ENCODE measurements around the gene ATP2A3. TPM values are rescaled to one million over a fixed set of nuclear protein-coding genes. Genes with fewer than 3 reads are reported as not detected.
A peak's percentile ranks its signal among the peaks of the same experiment; 100 is the strongest.
"Not testable (repeated sequence)": the region's sequence is repeated elsewhere in the genome, so short reads cannot be mapped to it uniquely, and the experiment has no call there.

The ATP2A3 gene
- total RNA-seq, 2 experiments from 2014 or later = 92.6 to 98.3 TPM

DNA sequence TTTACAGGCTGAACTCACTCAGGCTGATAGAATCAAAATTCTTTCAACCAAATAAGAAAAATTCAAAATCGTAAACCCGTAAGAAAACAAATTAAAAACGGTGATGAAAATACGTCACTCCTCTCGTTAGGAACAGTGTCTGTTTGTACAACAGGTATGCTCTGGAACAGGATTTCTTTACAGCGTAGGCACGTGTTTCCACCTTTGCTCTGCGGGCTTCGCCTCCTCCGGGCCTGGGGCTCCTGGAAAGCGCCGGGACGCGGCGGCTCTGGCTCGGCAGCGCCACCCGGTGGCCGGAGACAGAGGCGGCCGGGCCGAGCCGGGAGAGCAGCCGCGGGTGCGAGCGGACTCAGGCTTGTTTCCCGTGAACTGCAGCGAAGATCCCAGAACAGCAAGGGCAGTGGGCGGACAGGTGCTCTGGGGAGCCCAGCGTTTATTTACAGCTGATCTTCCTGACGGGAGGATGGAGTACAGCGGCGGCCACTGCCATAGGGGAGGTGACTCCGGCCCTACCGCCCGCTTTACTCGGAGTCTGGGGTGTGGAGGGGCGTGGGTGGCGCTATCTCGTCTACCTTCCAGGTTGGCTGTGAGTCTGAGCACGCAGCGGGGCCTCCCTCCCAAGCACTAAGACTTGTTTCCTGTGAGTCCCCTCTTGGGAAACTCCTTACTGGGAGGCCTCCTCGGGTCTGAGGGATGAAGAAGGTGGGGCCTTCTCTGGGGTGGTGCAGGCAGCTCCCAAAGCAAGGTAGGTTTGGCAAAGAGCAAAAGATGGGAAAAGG, 40.5 kb upstream of the ATP2A3 start:
- peak; percentile 91 for ATAC-seq
- CTCF ChIA-PET = interaction anchor here (0.6 to 9.4 kb wide), 10 partner anchors 9 to 1112 kb away, joined by 3 to 61 read pairs (median 3); partner anchors contain the start of gene P2RX1
- Mint-ChIP-seq H3K36me3 (ENCODE audit: low read depth) (peaks cover 12% of the 10 kb centered on the region), H3K27ac (no peak overlapping the region), H3K27me3 (no peaks in the 10 kb centered on the region), H3K9me3 (ENCODE audit: low read depth) (no peaks in the 10 kb centered on the region), H3K4me3 (no peak overlapping the region), H3K4me1 (peaks cover 6% of the 10 kb centered on the region)
- peak; percentile 80 for DNase-seq
- POLR2A ChIA-PET = interaction anchor here (0.6 to 0.7 kb wide), 2 partner anchors 40 to 957 kb away, joined by 3 read pairs; no protein-coding TSS in a partner anchor
- intact Hi-C loops (cut with DNase I, micrococcal nuclease) = loop anchor here (1.0 to 5.0 kb wide), 9 partner anchors 40 to 267 kb away; partner anchors contain the start of genes ATP2A3 (in 2 of the 2) and NCBP3 (in 1 of the 2)

DNA sequence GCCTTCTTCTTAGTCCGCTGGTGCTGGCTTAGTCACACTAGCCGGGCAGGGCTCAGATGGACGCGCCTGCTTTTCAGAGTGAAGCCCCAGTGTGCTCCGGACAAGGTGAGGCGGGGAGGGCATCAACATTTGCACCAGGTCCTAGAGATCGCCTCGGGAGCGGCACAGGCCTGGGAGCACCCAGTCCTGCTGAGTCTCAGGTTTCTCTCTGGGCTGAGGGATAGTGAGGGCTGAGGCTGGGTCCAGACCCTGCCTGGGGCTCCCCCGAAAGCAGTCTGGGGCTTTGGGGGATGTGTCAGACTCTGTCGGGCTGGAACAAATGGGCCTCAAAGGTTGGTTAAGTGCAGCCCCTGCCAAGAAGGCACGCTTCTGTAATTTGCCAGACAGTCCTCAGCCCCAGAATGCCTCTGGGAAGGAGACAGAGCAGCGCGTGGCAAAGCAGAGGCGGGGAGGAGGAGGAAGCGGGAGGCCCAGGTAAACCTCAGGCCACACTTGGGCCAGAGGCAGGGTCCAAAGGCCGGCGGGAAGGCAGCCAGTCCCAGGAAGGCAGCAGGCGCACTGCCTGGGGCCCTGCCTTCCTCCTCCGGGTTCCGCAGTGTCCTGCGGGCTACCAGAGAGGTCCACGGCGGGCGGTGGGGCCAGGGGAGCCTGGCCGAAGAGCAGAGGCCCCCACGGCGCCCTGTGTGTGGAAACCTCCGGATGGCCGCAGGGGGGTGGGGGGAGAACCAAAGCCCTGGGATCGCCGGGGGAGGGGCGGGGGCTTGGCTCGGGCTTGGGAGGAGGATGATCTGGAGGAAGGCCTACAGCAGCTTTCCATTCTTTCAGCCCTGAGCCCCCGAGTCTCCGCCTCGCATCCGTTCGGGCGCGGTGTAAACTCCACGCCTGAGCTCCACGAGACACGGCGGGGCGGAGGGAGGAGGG, 39.5 kb upstream of the ATP2A3 start:
- Mint-ChIP-seq H3K27ac (no peak overlapping the region), H3K4me3 (no peak overlapping the region), H3K27me3 (no peaks in the 10 kb centered on the region), H3K9me3 (ENCODE audit: low read depth) (no peaks in the 10 kb centered on the region), H3K4me1 (peaks cover 6% of the 10 kb centered on the region), H3K36me3 (ENCODE audit: low read depth) (peaks cover 10% of the 10 kb centered on the region)
- ChIA-PET POLR2A (interaction anchor here (0.6 kb wide), 1 partner anchor 956 kb away, joined by 3 read pairs; no protein-coding TSS in a partner anchor), CTCF (interaction anchor here (0.6 to 9.4 kb wide), 7 partner anchors 8 to 132 kb away, joined by 3 to 61 read pairs (median 3); partner anchors contain the start of gene P2RX1)
- ATAC-seq (no peak), DNase-seq (no peak)
- intact Hi-C loops (cut with DNase I, micrococcal nuclease) = loop anchor here (1.0 to 5.0 kb wide), 9 partner anchors 39 to 266 kb away; partner anchors contain the start of genes ATP2A3 (in 2 of the 2) and NCBP3 (in 1 of the 2)

DNA sequence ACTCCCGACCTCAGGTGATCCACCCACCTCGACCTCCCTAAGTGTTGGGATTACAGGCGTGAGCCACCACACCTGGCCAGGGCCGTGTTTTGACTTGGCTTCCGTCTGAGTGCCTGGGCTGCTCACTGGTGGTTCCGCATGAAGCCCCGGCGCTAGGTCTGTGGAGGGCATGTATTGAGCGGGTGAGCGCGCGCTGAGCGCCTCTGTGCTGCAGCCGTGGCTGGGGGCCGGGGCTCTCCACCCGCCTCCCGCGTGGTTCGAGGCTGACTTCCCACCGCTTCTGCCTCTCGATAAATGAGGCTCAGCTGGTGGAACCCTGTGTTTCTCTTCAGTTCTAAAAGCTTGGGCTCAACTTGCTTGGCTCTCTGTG, 38.9 kb upstream of the ATP2A3 start:
- no peak overlapping the region for H3K4me3 Mint-ChIP-seq
- H3K27me3 Mint-ChIP-seq = no peaks in the 10 kb centered on the region
- intact Hi-C loops (cut with DNase I, micrococcal nuclease) = loop anchor here in 1 of 2 experiments (5.0 kb wide), 1 partner anchor 41 kb away; the partner anchor contains the start of gene ATP2A3
- DNase-seq (no peak), ATAC-seq (no peak)
- CTCF ChIA-PET = interaction anchor here (9.4 kb wide), 1 partner anchor 90 kb away, joined by 61 read pairs; no protein-coding TSS in a partner anchor
- no peaks in the 10 kb centered on the region for H3K9me3 Mint-ChIP-seq (ENCODE audit: low read depth)
- H3K27ac Mint-ChIP-seq = no peak overlapping the region
- POLR2A ChIA-PET = no interaction called here
- H3K36me3 Mint-ChIP-seq (ENCODE audit: low read depth) = peaks cover 8% of the 10 kb centered on the region
- H3K4me1 Mint-ChIP-seq = peaks cover 6% of the 10 kb centered on the region

DNA sequence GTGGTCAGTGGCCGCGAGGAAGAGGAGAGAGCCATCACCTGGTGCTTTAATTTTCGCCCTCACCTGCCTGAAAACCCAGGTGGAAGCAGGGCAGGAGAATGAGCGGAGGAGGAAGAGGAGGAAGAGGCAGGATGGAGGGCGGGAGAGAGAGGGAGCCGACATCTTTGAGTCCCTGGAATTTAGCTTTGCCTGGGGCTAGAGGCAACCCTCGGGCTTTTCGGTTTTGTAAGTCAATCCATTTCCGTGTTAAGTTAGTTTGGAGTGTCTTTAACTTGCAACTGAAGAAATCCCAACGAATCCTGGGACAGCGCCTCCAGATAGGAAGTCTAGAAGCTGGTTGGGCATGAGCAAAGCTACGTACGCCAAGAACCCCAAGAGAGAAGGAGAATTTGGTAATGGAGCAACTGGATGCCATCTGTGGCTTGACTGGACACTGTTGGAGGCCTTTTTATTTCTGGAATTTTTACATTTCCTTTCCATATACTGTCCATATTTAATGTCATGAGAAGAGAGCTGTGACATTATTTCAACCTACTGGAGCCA, 36.9 kb upstream of the ATP2A3 start:
- H3K4me1 Mint-ChIP-seq = peaks cover 6% of the 10 kb centered on the region
- DNase-seq (no peak), ATAC-seq (no peak)
- no peak overlapping the region for H3K4me3 Mint-ChIP-seq
- POLR2A ChIA-PET = no interaction called here
- H3K27me3 Mint-ChIP-seq = peaks cover 4% of the 10 kb centered on the region
- intact Hi-C loops (cut with DNase I, micrococcal nuclease) = loop anchor here in 1 of 2 experiments (5.0 kb wide), 1 partner anchor 39 kb away; the partner anchor contains the start of gene ATP2A3
- H3K36me3 Mint-ChIP-seq (ENCODE audit: low read depth) = no peaks in the 10 kb centered on the region
- no peak overlapping the region for H3K27ac Mint-ChIP-seq
- no peaks in the 10 kb centered on the region for H3K9me3 Mint-ChIP-seq (ENCODE audit: low read depth)
- CTCF ChIA-PET = interaction anchor here (0.6 to 9.4 kb wide), 4 partner anchors 66 to 465 kb away, joined by 3 to 61 read pairs (median 4); partner anchors contain the start of gene NCBP3

DNA sequence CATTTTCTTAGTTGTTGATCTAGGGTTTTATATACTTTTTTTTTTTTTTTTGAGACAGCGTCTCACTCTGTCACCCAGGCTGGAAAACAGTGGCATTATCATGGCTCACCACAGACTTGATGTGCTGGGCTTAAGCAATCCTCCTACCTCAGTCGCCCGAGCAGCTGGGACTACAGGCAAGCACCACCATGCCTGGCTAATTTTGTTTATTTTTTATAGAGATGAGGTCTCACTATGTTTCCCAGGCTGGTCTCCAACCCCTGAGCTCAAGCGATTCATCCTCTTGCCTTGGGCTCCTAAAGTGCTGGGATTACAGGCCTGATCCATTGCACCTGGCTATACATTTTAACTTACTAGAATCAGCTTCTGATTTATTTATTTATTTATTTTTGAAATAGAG, 34.2 kb upstream of the ATP2A3 start:
- intact Hi-C loops (cut with DNase I, micrococcal nuclease) = no loop called here
- Mint-ChIP-seq H3K27ac (no peak overlapping the region), H3K4me3 (no peak overlapping the region), H3K9me3 (ENCODE audit: low read depth) (no peaks in the 10 kb centered on the region), H3K27me3 (peaks cover 5% of the 10 kb centered on the region), H3K4me1 (peaks cover 2% of the 10 kb centered on the region), H3K36me3 (ENCODE audit: low read depth) (no peaks in the 10 kb centered on the region)
- DNase-seq = no peak
- ChIA-PET POLR2A (interaction anchor here (0.6 kb wide), 1 partner anchor 475 kb away, joined by 5 read pairs; no protein-coding TSS in a partner anchor), CTCF (interaction anchor here (0.8 to 9.4 kb wide), 5 partner anchors 19 to 138 kb away, joined by 3 to 61 read pairs (median 4); partner anchors contain the start of gene P2RX1)
- no peak for ATAC-seq

DNA sequence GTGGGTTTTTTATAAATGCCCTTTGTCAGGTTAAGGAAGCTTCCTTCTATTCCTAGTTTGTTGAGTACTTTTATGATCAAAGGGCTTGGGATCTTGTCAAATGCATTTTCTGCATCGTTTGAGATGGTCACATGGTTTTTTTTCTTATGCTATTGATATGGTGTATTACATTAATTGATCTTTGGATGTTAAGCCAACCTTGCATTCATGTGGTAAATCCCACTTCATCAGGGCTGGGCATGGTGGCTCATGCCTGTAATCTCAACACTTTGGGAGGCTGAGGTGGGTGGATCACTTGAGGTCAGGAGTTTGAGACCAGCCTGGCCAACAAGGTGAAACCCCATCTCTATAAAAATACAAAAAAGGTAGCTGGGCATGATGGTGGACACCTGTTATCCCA, 30.8 kb upstream of the ATP2A3 start:
- H3K27ac Mint-ChIP-seq = no peak overlapping the region
- POLR2A ChIA-PET = no interaction called here

DNA sequence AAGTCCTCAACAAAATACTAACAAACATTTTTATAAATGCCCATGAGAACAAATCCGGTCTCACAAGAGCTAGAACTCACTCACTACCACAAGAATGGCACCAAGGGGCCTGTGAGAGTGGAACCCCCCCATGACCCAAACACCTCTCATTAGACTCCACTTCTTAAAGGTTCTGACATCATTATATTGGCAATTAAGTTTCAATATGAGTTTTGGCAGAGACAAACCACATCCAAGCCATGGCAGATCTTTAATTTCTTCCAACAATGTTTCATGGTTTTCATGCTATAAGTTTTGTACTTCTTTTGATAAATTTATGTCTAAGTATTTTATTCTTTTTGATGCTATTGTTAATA, 30.0 kb upstream of the ATP2A3 start:
- Mint-ChIP-seq H3K4me1 (peaks cover 2% of the 10 kb centered on the region), H3K9me3 (ENCODE audit: low read depth) (no peaks in the 10 kb centered on the region), H3K36me3 (ENCODE audit: low read depth) (no peaks in the 10 kb centered on the region), H3K4me3 (no peak overlapping the region), H3K27ac (no peak overlapping the region), H3K27me3 (peaks cover 5% of the 10 kb centered on the region)
- POLR2A ChIA-PET = no interaction called here
- CTCF ChIA-PET = interaction anchor here (1.0 to 1.6 kb wide), 2 partner anchors 80 to 149 kb away, joined by 3 read pairs; partner anchors contain the start of gene NCBP3
- ATAC-seq = no peak
- intact Hi-C loops (cut with DNase I, micrococcal nuclease) = no loop called here
- no peak for DNase-seq

More for the DNA sequence above, 30.8 kb upstream of the ATP2A3 start:
- Mint-ChIP-seq H3K4me1 (peaks cover 2% of the 10 kb centered on the region), H3K36me3 (ENCODE audit: low read depth) (no peaks in the 10 kb centered on the region), H3K9me3 (ENCODE audit: low read depth) (no peaks in the 10 kb centered on the region), H3K27me3 (peaks cover 5% of the 10 kb centered on the region), H3K4me3 (no peak overlapping the region)
- intact Hi-C loops (cut with DNase I, micrococcal nuclease) = no loop called here
- CTCF ChIA-PET = interaction anchor here (0.5 to 1.6 kb wide), 6 partner anchors 9 to 454 kb away, joined by 3 to 4 read pairs (median 3); partner anchors contain the start of gene NCBP3
- ATAC-seq = no peak
- DNase-seq = no peak

DNA sequence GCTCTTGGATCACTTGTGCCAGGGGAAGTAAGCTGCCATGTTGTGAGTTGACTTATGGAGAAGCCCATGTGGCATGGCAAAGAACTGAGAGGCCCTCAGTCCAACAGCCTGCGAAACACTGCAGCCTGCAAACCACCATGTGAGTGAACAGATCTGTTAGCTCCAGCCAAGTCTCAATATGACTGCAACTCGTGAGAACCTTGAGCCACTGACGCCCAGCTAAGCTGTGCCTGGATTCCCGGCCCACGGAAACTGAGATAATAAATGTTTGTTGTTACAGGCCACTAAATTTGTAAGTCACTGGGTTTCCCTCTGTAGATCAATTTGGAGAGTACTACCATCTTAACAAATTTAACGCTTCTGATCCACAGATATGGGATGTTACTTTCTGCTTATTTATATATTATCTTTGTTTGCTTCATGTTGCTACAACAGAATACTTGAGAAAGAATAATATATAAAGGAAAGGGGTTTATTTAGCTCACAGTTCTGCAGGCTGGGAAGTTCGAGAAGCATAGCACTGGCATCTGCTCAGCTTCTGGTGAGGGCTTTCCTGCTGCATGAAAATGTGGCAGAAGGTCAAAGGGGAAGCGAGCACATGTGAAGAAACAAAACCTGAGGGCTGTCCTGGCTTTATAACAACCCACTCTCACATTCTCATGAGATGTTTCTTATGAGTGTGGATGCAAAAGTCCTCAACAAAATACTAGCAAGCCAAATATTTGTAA, 29.4 kb upstream of the ATP2A3 start:
- H3K9me3 Mint-ChIP-seq (ENCODE audit: low read depth) = no peaks in the 10 kb centered on the region
- peaks cover 2% of the 10 kb centered on the region for H3K4me1 Mint-ChIP-seq
- ChIA-PET CTCF (interaction anchor here (1.0 to 1.6 kb wide), 3 partner anchors 80 to 148 kb away, joined by 3 read pairs; partner anchors contain the start of gene NCBP3), POLR2A (no interaction called here)
- no peaks in the 10 kb centered on the region for H3K36me3 Mint-ChIP-seq (ENCODE audit: low read depth)
- peaks cover 5% of the 10 kb centered on the region for H3K27me3 Mint-ChIP-seq
- no peak overlapping the region for H3K27ac Mint-ChIP-seq
- no peak for DNase-seq
- intact Hi-C loops (cut with DNase I, micrococcal nuclease) = no loop called here
- no peak for ATAC-seq
- H3K4me3 Mint-ChIP-seq = no peak overlapping the region

DNA sequence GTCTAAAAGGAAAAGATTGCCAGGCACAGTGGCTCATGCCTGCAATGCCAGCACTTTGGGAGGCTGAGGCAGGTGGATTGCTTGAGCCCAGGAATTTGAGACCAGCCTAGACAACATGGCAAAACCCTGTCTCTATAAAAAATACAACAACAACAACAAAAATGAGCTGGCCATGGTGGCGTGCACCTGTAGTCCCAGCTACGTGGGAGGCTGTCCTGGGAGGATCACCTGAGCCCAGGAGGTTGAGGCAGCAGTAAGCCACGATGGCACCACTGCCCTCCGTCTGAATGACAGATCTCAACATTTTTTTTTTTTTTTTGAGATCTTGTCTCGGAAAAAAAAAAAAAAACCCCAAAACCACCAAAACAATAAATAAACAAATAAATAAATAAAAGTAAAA, 28.1 kb upstream of the ATP2A3 start:
- no peak for ATAC-seq
- Mint-ChIP-seq H3K4me1 (peaks cover 2% of the 10 kb centered on the region), H3K36me3 (ENCODE audit: low read depth) (no peaks in the 10 kb centered on the region), H3K27me3 (peaks cover 5% of the 10 kb centered on the region), H3K4me3 (no peak overlapping the region), H3K9me3 (ENCODE audit: low read depth) (no peaks in the 10 kb centered on the region), H3K27ac (no peak overlapping the region)
- no peak for DNase-seq
- CTCF ChIA-PET = no interaction called here
- intact Hi-C loops (cut with DNase I, micrococcal nuclease) = no loop called here
- POLR2A ChIA-PET = no interaction called here

DNA sequence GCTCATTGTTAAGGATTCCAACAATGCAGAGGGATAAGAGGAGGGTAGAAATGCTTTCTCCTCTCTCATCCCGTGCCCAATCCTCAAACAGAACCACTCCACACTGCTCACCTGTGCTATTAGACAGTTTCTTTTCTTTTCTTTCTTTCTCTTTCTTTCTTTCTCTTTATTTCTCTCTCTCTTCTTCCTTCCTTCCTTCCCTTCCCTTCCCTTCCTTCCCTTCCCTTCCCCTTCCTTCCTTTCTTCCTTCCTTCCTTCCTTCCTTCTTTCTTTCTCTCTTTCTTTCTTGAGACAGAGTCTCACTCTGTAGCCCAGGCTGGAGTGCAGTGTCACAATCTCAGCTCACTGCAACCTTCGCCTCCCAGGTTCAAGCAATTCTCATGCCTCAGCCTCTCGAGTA, 27.5 kb upstream of the ATP2A3 start:
- H3K4me3 Mint-ChIP-seq; H3K4me1 Mint-ChIP-seq; H3K27ac Mint-ChIP-seq; POLR2A ChIA-PET; CTCF ChIA-PET; intact Hi-C loops (cut with DNase I, micrococcal nuclease); H3K27me3 Mint-ChIP-seq; H3K36me3 Mint-ChIP-seq (ENCODE audit: low read depth); DNase-seq; ATAC-seq; H3K9me3 Mint-ChIP-seq (ENCODE audit: low read depth): not testable (repeated sequence)

All from activated CD4-positive, alpha-beta T cell treated with anti-CD3 and anti-CD28 coated beads for 36 hours (primary cell).